ENCODE data around the gene TRMU. TPM values are rescaled to one million over a fixed set of nuclear protein-coding genes. Genes with fewer than 3 reads are reported as not detected.

Gene TRMU
- total RNA-seq, 1 donor from 2014 or later, result 41.2 TPM

- DNase-seq (ENCODE audit: low read depth), result no peak
These were observed 34.4 kb downstream of the TRMU start for GRCh38 chr22:46369716-46370583.

- DNase-seq (ENCODE audit: low read depth), result no peak
These were observed 35.2 kb downstream of the TRMU start for GRCh38 chr22:46370584-46371291.

GRCh38 chr22:46371623-46372226 is 36.2 kb downstream of the TRMU start:
- no peak for DNase-seq (ENCODE audit: low read depth)

- no peak for DNase-seq (ENCODE audit: low read depth)
These were observed 37.2 kb downstream of the TRMU start for GRCh38 chr22:46372686-46373085.

- no peak for DNase-seq (ENCODE audit: low read depth)
These were observed 37.6 kb downstream of the TRMU start for GRCh38 chr22:46373159-46373558.

- DNase-seq (ENCODE audit: low read depth), result peak; percentile 66
These were observed 38.6 kb downstream of the TRMU start for GRCh38 chr22:46373921-46374662.

- DNase-seq (ENCODE audit: low read depth), result peak; percentile 28
These were observed 39.4 kb downstream of the TRMU start for GRCh38 chr22:46374663-46375474.

GRCh38 chr22:46376111-46376510 is 40.6 kb downstream of the TRMU start:
- DNase-seq (ENCODE audit: low read depth), result peak; percentile 22

- DNase-seq (ENCODE audit: low read depth), result peak; percentile 26
These were observed 41.5 kb downstream of the TRMU start for GRCh38 chr22:46376908-46377524.

- peak; percentile 88 for DNase-seq (ENCODE audit: low read depth)
These were observed 42.3 kb downstream of the TRMU start for GRCh38 chr22:46377525-46378425.

- DNase-seq (ENCODE audit: low read depth), result no peak
These were observed 43.0 kb downstream of the TRMU start for GRCh38 chr22:46378426-46379065.

- DNase-seq (ENCODE audit: low read depth), result peak; percentile 93
These were observed 43.8 kb downstream of the TRMU start for GRCh38 chr22:46379066-46379930.

GRCh38 chr22:46380069-46380468 is 44.6 kb downstream of the TRMU start:
- no peak for DNase-seq (ENCODE audit: low read depth)

GRCh38 chr22:46380581-46380980 is 45.1 kb downstream of the TRMU start:
- DNase-seq (ENCODE audit: low read depth), result no peak

- DNase-seq (ENCODE audit: low read depth), result peak; percentile 72
These were observed 45.6 kb downstream of the TRMU start for GRCh38 chr22:46381142-46381541.

- no peak for DNase-seq (ENCODE audit: low read depth)
These were observed 46.2 kb downstream of the TRMU start for GRCh38 chr22:46381731-46382130.

GRCh38 chr22:46382524-46382923 is 47.0 kb downstream of the TRMU start:
- DNase-seq (ENCODE audit: low read depth), result no peak

- no peak for DNase-seq (ENCODE audit: low read depth)
These were observed 50.8 kb downstream of the TRMU start for GRCh38 chr22:46386312-46386711.
